Measurements from ENCODE around the gene CRYBB1.

The CRYBB1 gene

DNA sequence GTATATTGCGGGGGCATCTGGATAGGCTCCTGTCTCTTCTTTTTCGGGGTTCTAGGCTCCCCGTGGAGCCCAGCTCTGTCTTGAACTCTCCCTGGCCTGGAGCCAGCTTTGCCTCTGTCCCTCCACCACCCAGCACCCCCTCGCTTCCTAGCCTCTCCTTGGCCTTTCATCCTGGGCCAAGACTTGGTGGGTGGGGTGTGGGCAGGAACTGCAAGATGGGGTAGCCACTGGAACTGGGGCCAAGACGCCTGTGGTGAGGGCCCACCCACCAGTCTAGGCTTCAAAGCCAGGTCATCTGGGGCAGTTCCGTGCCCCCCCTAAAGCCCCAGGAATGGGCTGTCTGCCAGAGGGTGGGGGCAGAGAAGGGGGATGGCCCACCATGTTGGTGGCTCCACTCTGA lies 1.7 kb upstream of the CRYBB1 start:
- Histone ChIP-seq H3K9ac (ENCODE audit: low read length) (no peak overlapping the region), H3K9me2 (replicated peaks; ENCODE audit: insufficient read depth, low read length) (no peaks in the 10 kb centered on the region), H4K20me1 (ENCODE audit: insufficient read depth, low read length) (no peaks in the 10 kb centered on the region), H3K9me3 (replicated peaks; ENCODE audit: insufficient read depth, low read length) (no peaks in the 10 kb centered on the region), H3K79me2 (ENCODE audit: low read length) (peaks cover 11% of the 10 kb centered on the region; the same call in 1 of the 2 replicates), H3F3A (ENCODE audit: insufficient read depth, low read length) (peaks cover 34% of the 10 kb centered on the region), H3K27me3 (replicated peaks; ENCODE audit: insufficient read depth, low read length) (no peaks in the 10 kb centered on the region), H3K4me2 (ENCODE audit: low read depth, low read length) (no peak overlapping the region), H3K36me3 (replicated peaks; ENCODE audit: insufficient read depth, low read length) (no peaks in the 10 kb centered on the region), H3K4me1 (ENCODE audit: low read length) (peaks cover 42% of the 10 kb centered on the region), H2AFZ (ENCODE audit: low read length) (no peak overlapping the region), H3K4me3 (ENCODE audit: low read length) (no peak overlapping the region), H3K27ac (ENCODE audit: low read length) (no peak overlapping the region)
- DNase-seq = no peak
- no peak for TF ChIP-seq EZH2 (optimal IDR thresholded peaks at IDR 0.05; ENCODE audit: low read depth, low read length)
- TF ChIP-seq, protein P1, sequence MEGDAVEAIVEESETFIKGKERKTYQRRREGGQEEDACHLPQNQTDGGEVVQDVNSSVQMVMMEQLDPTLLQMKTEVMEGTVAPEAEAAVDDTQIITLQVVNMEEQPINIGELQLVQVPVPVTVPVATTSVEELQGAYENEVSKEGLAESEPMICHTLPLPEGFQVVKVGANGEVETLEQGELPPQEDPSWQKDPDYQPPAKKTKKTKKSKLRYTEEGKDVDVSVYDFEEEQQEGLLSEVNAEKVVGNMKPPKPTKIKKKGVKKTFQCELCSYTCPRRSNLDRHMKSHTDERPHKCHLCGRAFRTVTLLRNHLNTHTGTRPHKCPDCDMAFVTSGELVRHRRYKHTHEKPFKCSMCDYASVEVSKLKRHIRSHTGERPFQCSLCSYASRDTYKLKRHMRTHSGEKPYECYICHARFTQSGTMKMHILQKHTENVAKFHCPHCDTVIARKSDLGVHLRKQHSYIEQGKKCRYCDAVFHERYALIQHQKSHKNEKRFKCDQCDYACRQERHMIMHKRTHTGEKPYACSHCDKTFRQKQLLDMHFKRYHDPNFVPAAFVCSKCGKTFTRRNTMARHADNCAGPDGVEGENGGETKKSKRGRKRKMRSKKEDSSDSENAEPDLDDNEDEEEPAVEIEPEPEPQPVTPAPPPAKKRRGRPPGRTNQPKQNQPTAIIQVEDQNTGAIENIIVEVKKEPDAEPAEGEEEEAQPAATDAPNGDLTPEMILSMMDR (IDR thresholded peaks at IDR 0.05; ENCODE audit: low read length) = no peak

DNA sequence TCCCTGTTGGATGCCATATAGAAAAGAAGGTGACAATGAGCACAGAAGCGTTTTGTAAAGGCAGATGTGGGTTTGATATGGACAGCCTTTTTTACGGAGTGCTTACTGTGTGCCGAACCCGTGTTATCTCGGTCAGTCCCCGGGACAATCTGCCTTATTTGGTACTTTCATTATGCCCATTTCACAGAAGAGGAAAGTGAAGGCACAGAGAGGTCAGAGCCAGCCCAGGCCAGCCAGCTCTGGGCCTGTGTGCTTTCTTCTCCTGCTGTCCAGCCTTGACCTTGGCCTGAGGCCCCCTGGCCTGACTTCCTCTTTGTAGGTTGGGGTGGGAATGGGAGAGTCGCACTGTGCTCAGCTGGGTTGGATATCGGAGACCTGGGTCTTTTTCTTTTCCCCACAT lies 628 bp upstream of the CRYBB1 start:
- Histone ChIP-seq H3K9me3 (replicated peaks; ENCODE audit: insufficient read depth, low read length) (no peaks in the 10 kb centered on the region), H3K4me3 (ENCODE audit: low read length) (no peak overlapping the region), H3K36me3 (replicated peaks; ENCODE audit: insufficient read depth, low read length) (no peaks in the 10 kb centered on the region), H3K27me3 (replicated peaks; ENCODE audit: insufficient read depth, low read length) (no peaks in the 10 kb centered on the region), H3K9me2 (replicated peaks; ENCODE audit: insufficient read depth, low read length) (no peaks in the 10 kb centered on the region), H3F3A (ENCODE audit: insufficient read depth, low read length) (peaks cover 34% of the 10 kb centered on the region), H3K27ac (ENCODE audit: low read length) (peak overlapping the region; percentile 91), H3K9ac (ENCODE audit: low read length) (peak overlapping the region; percentile 61), H3K4me2 (ENCODE audit: low read depth, low read length) (peak overlapping the region; percentile 71; the same call in 1 of the 2 replicates), H2AFZ (ENCODE audit: low read length) (no peak overlapping the region), H3K79me2 (ENCODE audit: low read length) (peaks cover 11% of the 10 kb centered on the region; the same call in 1 of the 2 replicates), H4K20me1 (ENCODE audit: insufficient read depth, low read length) (no peaks in the 10 kb centered on the region), H3K4me1 (ENCODE audit: low read length) (peaks cover 45% of the 10 kb centered on the region)
- TF ChIP-seq EZH2phosphoT487 (IDR thresholded peaks at IDR 0.05; ENCODE audit: low read length) (no peak), EZH2 (optimal IDR thresholded peaks at IDR 0.05; ENCODE audit: low read depth, low read length) (no peak)
- TF ChIP-seq, protein P1 (IDR thresholded peaks at IDR 0.05; ENCODE audit: low read length) = no peak
- no peak for DNase-seq

DNA sequence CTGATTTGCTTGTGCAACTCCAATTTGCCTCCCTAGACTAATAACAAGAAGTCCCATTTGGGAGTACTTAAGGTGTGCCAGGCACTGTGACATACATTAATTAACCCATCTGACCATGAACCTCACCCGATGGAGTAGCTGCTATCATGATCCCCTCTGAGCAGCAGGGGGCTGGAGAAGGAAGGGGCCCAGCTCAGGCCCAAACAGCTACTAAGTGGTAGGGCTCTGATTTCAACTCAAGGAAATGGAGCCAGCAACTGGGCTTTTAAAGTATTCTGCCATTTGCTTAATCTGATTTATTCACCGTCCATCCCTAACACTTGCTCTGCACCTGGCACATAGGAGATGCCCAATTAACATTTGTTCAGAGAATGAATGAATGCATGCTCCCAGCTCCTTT lies 1.2 kb downstream of the CRYBB1 start:
- peak overlapping the region; percentile 71 for H3K4me2 ChIP-seq (ENCODE audit: low read depth, low read length)

More for the DNA sequence above, 1.2 kb downstream of the CRYBB1 start:
- Histone ChIP-seq H3F3A (ENCODE audit: insufficient read depth, low read length) (peaks cover 37% of the 10 kb centered on the region), H3K79me2 (ENCODE audit: low read length) (peaks cover 24% of the 10 kb centered on the region; the same call in 1 of the 2 replicates), H3K9ac (ENCODE audit: low read length) (peak overlapping the region; percentile 61), H3K9me3 (replicated peaks; ENCODE audit: insufficient read depth, low read length) (no peaks in the 10 kb centered on the region), H2AFZ (ENCODE audit: low read length) (no peak overlapping the region), H3K4me1 (ENCODE audit: low read length) (peaks cover 61% of the 10 kb centered on the region), H3K4me3 (ENCODE audit: low read length) (peak overlapping the region; percentile 30; the same call in 1 of the 2 replicates), H3K9me2 (replicated peaks; ENCODE audit: insufficient read depth, low read length) (no peaks in the 10 kb centered on the region), H4K20me1 (ENCODE audit: insufficient read depth, low read length) (no peaks in the 10 kb centered on the region), H3K27me3 (replicated peaks; ENCODE audit: insufficient read depth, low read length) (no peaks in the 10 kb centered on the region), H3K36me3 (replicated peaks; ENCODE audit: insufficient read depth, low read length) (no peaks in the 10 kb centered on the region), H3K27ac (ENCODE audit: low read length) (peak overlapping the region; percentile 91)
- TF ChIP-seq, protein P1 (IDR thresholded peaks at IDR 0.05; ENCODE audit: low read length) = no peak
- no peak for TF ChIP-seq EZH2phosphoT487 (IDR thresholded peaks at IDR 0.05; ENCODE audit: low read length)
- TF ChIP-seq EZH2 (optimal IDR thresholded peaks at IDR 0.05; ENCODE audit: low read depth, low read length) = no peak
- peak; percentile 23 for DNase-seq

All from MM.1S (cell line).